Measurements from ENCODE around the gene GPR156.

GPR156 gene

GRCh38 chr3:120144267-120144666 is 140.8 kb downstream of the GPR156 start:
- ChIA-PET CTCF (interaction anchor here (1.0 kb wide), 1 partner anchor 12 kb away, joined by 3 read pairs; no protein-coding TSS in a partner anchor), POLR2A (interaction anchor here (2.4 kb wide), 1 partner anchor 49 kb away, joined by 12 read pairs; no protein-coding TSS in a partner anchor)
- TF ChIP-seq LEF1 (IDR thresholded peaks at IDR 0.05; ENCODE audit: borderline replicate concordance) (no peak), L3MBTL2 (conservative IDR thresholded peaks at IDR 0.05) (no peak), ARNT (IDR thresholded peaks at IDR 0.05) (no peak), FOXM1 (IDR thresholded peaks at IDR 0.05; ENCODE audit: borderline replicate concordance) (no peak), CTBP1 (IDR thresholded peaks at IDR 0.05; ENCODE audit: borderline replicate concordance) (no peak), SP1 (IDR thresholded peaks at IDR 0.05) (no peak), SUZ12 (IDR thresholded peaks at IDR 0.05) (no peak), HDGF (IDR thresholded peaks at IDR 0.05; ENCODE audit: borderline replicate concordance) (no peak), FOXK2 (IDR thresholded peaks at IDR 0.05) (no peak), TARDBP (IDR thresholded peaks at IDR 0.05) (no peak), ZNF384 (IDR thresholded peaks at IDR 0.05) (no peak), FOXA1 (IDR thresholded peaks at IDR 0.05) (no peak), BHLHE40 (IDR thresholded peaks at IDR 0.05; ENCODE audit: borderline replicate concordance) (no peak), PKNOX1 (IDR thresholded peaks at IDR 0.05) (no peak), ELF4 (IDR thresholded peaks at IDR 0.05) (no peak)
- DNase-seq (ENCODE audit: extremely low spot score): no peak

- DNase-seq (ENCODE audit: extremely low spot score): no peak
- TF ChIP-seq L3MBTL2 (conservative IDR thresholded peaks at IDR 0.05): no peak
- TF ChIP-seq TARDBP (IDR thresholded peaks at IDR 0.05): no peak
- no peak for TF ChIP-seq NFRKB (IDR thresholded peaks at IDR 0.05)
- TF ChIP-seq LEF1 (IDR thresholded peaks at IDR 0.05; ENCODE audit: borderline replicate concordance): no peak
- no peak for TF ChIP-seq ZNF384 (IDR thresholded peaks at IDR 0.05)
- TF ChIP-seq ELF4 (IDR thresholded peaks at IDR 0.05): no peak
- TF ChIP-seq FOXK2 (IDR thresholded peaks at IDR 0.05): no peak
- TF ChIP-seq CTBP1 (IDR thresholded peaks at IDR 0.05; ENCODE audit: borderline replicate concordance): no peak
- TF ChIP-seq SUZ12 (IDR thresholded peaks at IDR 0.05): no peak
- TF ChIP-seq HDGF (IDR thresholded peaks at IDR 0.05; ENCODE audit: borderline replicate concordance): no peak
- no peak for TF ChIP-seq FOXM1 (IDR thresholded peaks at IDR 0.05; ENCODE audit: borderline replicate concordance)
- TF ChIP-seq FOXA1 (IDR thresholded peaks at IDR 0.05): no peak
- TF ChIP-seq BHLHE40 (IDR thresholded peaks at IDR 0.05; ENCODE audit: borderline replicate concordance): no peak
- TF ChIP-seq ARNT (IDR thresholded peaks at IDR 0.05): no peak
- TF ChIP-seq SP1 (IDR thresholded peaks at IDR 0.05): no peak
- TF ChIP-seq PKNOX1 (IDR thresholded peaks at IDR 0.05): no peak
- ChIA-PET CTCF (no interaction called here), POLR2A (interaction anchor here (2.4 kb wide), 1 partner anchor 48 kb away, joined by 12 read pairs; no protein-coding TSS in a partner anchor)
Observed at GRCh38 chr3:120143676-120144075, 141.3 kb downstream of the GPR156 start.

- no peak for DNase-seq (ENCODE audit: extremely low spot score)
- POLR2A ChIA-PET: no interaction called here
- CTCF ChIA-PET: no interaction called here
- TF ChIP-seq BHLHE40 (IDR thresholded peaks at IDR 0.05; ENCODE audit: borderline replicate concordance) (no peak), L3MBTL2 (conservative IDR thresholded peaks at IDR 0.05) (no peak), FOXA1 (IDR thresholded peaks at IDR 0.05) (no peak), LEF1 (IDR thresholded peaks at IDR 0.05; ENCODE audit: borderline replicate concordance) (no peak), ELF4 (IDR thresholded peaks at IDR 0.05) (no peak)
Observed at GRCh38 chr3:120142236-120142635, 142.8 kb downstream of the GPR156 start.

- ChIA-PET CTCF (no interaction called here), POLR2A (no interaction called here)
- DNase-seq (ENCODE audit: extremely low spot score): no peak
- no peak for TF ChIP-seq FOXA1 (IDR thresholded peaks at IDR 0.05)
- TF ChIP-seq ELF4 (IDR thresholded peaks at IDR 0.05): no peak
Observed at GRCh38 chr3:120140098-120140742, 144.8 kb downstream of the GPR156 start.

- DNase-seq (ENCODE audit: extremely low spot score): no peak
- TF ChIP-seq PKNOX1 (IDR thresholded peaks at IDR 0.05) (no peak), L3MBTL2 (conservative IDR thresholded peaks at IDR 0.05) (no peak), TARDBP (IDR thresholded peaks at IDR 0.05) (no peak)
- ChIA-PET CTCF (no interaction called here), POLR2A (no interaction called here)
Observed at GRCh38 chr3:120139140-120139539, 145.9 kb downstream of the GPR156 start.

GRCh38 chr3:120137548-120137947 is 147.5 kb downstream of the GPR156 start:
- ChIA-PET POLR2A (no interaction called here), CTCF (no interaction called here)
- DNase-seq (ENCODE audit: extremely low spot score): no peak
- no peak for TF ChIP-seq FOXM1 (IDR thresholded peaks at IDR 0.05; ENCODE audit: borderline replicate concordance)

- CTCF ChIA-PET: no interaction called here
- no peak for TF ChIP-seq CTBP1 (IDR thresholded peaks at IDR 0.05; ENCODE audit: borderline replicate concordance)
- no peak for TF ChIP-seq PKNOX1 (IDR thresholded peaks at IDR 0.05)
- no peak for TF ChIP-seq FOXM1 (IDR thresholded peaks at IDR 0.05; ENCODE audit: borderline replicate concordance)
- TF ChIP-seq SP1 (IDR thresholded peaks at IDR 0.05): no peak
- TF ChIP-seq TARDBP (IDR thresholded peaks at IDR 0.05): no peak
- no peak for TF ChIP-seq ARNT (IDR thresholded peaks at IDR 0.05)
- no peak for TF ChIP-seq LEF1 (IDR thresholded peaks at IDR 0.05; ENCODE audit: borderline replicate concordance)
- no peak for TF ChIP-seq HDGF (IDR thresholded peaks at IDR 0.05; ENCODE audit: borderline replicate concordance)
- no peak for TF ChIP-seq ELF4 (IDR thresholded peaks at IDR 0.05)
- TF ChIP-seq SUZ12 (IDR thresholded peaks at IDR 0.05): no peak
- no peak for TF ChIP-seq ZNF384 (IDR thresholded peaks at IDR 0.05)
- TF ChIP-seq FOXK2 (IDR thresholded peaks at IDR 0.05): no peak
- TF ChIP-seq L3MBTL2 (conservative IDR thresholded peaks at IDR 0.05): no peak
- TF ChIP-seq BHLHE40 (IDR thresholded peaks at IDR 0.05; ENCODE audit: borderline replicate concordance): no peak
- TF ChIP-seq FOXA1 (IDR thresholded peaks at IDR 0.05): no peak
- TF ChIP-seq NFRKB (IDR thresholded peaks at IDR 0.05): no peak
- POLR2A ChIA-PET: no interaction called here
- DNase-seq (ENCODE audit: extremely low spot score): no peak
Observed at GRCh38 chr3:120130656-120131055, 154.4 kb downstream of the GPR156 start.

All from HEK293T (cell line).